GM10847 (cell line): ENCODE measurements around the gene PPT1.

Experiments
- POLR2A ChIP-seq: IDR thresholded peaks from 2 replicates; pipeline ENCODE4 v1.6.1; 2011; ENCODE audit not compliant: insufficient read length; ENCODE audit errors: extremely low read depth

Gene PPT1

GRCh38 chr1:40024671-40025070 is 72.4 kb downstream of the PPT1 start:
- TF ChIP-seq POLR2A, result no peak

GRCh38 chr1:40023379-40023944 is 73.6 kb downstream of the PPT1 start:
- TF ChIP-seq POLR2A, result no peak
